ENCODE measurements around the gene ATP6V0B. TPM values are rescaled to one million over a fixed set of nuclear protein-coding genes. Genes with fewer than 3 reads are reported as not detected.

Gene ATP6V0B
- total RNA-seq, 2 donors from 2014 or later = 108 to 154 TPM

- no peak overlapping the region for H3K27ac ChIP-seq
- no peaks in the 10 kb centered on the region for H3K36me3 ChIP-seq
- no peaks in the 10 kb centered on the region for H3K27me3 ChIP-seq
- no peak overlapping the region for H3K4me3 ChIP-seq
- peaks cover 0 to 5% of the 10 kb centered on the region in 2 donors for H3K4me1 ChIP-seq
- TF ChIP-seq CTCF (IDR thresholded peaks at IDR 0.05) = no peak
- DNase-seq (ENCODE audit: low spot score) = no peak
- H3K9me3 ChIP-seq = no peaks in the 10 kb centered on the region
These were observed 47.0 kb downstream of the ATP6V0B start for GRCh38 chr1:44021581-44022321.

- Histone ChIP-seq H3K4me3 (no peak overlapping the region), H3K4me1 (peaks cover 0 to 11% of the 10 kb centered on the region in 2 donors), H3K36me3 (no peaks in the 10 kb centered on the region), H3K9me3 (no peaks in the 10 kb centered on the region), H3K27ac (no peak overlapping the region), H3K27me3 (no peaks in the 10 kb centered on the region)
- no peak for DNase-seq (ENCODE audit: low spot score)
- no peak for TF ChIP-seq CTCF (IDR thresholded peaks at IDR 0.05)
These were observed 49.5 kb downstream of the ATP6V0B start for GRCh38 chr1:44024031-44024902.

GRCh38 chr1:44024903-44025525, 50.3 kb downstream of the ATP6V0B start:
- Histone ChIP-seq H3K27ac (no peak overlapping the region), H3K27me3 (no peaks in the 10 kb centered on the region), H3K36me3 (no peaks in the 10 kb centered on the region), H3K4me1 (peaks cover 0 to 15% of the 10 kb centered on the region in 2 donors), H3K4me3 (no peak overlapping the region), H3K9me3 (no peaks in the 10 kb centered on the region)
- TF ChIP-seq CTCF (IDR thresholded peaks at IDR 0.05) = no peak
- no peak for DNase-seq (ENCODE audit: low spot score)

- H3K27me3 ChIP-seq = no peaks in the 10 kb centered on the region
These were observed 51.1 kb downstream of the ATP6V0B start for GRCh38 chr1:44025816-44026215.

GRCh38 chr1:44027320-44027719, 52.6 kb downstream of the ATP6V0B start:
- Histone ChIP-seq H3K27ac (no peak overlapping the region), H3K4me3 (no peak overlapping the region), H3K36me3 (no peaks in the 10 kb centered on the region), H3K4me1 (peaks cover 0 to 23% of the 10 kb centered on the region in 2 donors), H3K27me3 (no peaks in the 10 kb centered on the region), H3K9me3 (no peaks in the 10 kb centered on the region)
- no peak for TF ChIP-seq CTCF (IDR thresholded peaks at IDR 0.05)
- DNase-seq (ENCODE audit: low spot score) = no peak

More at GRCh38 chr1:44025816-44026215, 51.1 kb downstream of the ATP6V0B start:
- H3K4me3 ChIP-seq = no peak overlapping the region
- DNase-seq (ENCODE audit: low spot score) = no peak
- H3K36me3 ChIP-seq = no peaks in the 10 kb centered on the region
- no peak for TF ChIP-seq CTCF (IDR thresholded peaks at IDR 0.05)
- no peak overlapping the region for H3K27ac ChIP-seq
- H3K4me1 ChIP-seq = peaks cover 0 to 19% of the 10 kb centered on the region in 2 donors
- H3K9me3 ChIP-seq = no peaks in the 10 kb centered on the region

Other genes starting within 250 kb of the ATP6V0B start
- gene ARTN, start 41.2 kb upstream of the ATP6V0B start, total RNA-seq = under 1 TPM in 1 of 2 donors, not detected in 1; 0.75 TPM
- gene IPO13, start 28.0 kb upstream of the ATP6V0B start, total RNA-seq = 10 to 100 TPM; 25.9 to 28.1 TPM
- gene DPH2, start 5.0 kb upstream of the ATP6V0B start, total RNA-seq = 10 to 100 TPM; 20.5 to 23.0 TPM
- gene B4GALT2, start 4.2 kb downstream of the ATP6V0B start, total RNA-seq = 10 to 100 TPM; 33.0 to 48.5 TPM
- 1 to 10 TPM; 1.6 to 2.0 TPM for gene CCDC24, start 16.6 kb downstream of the ATP6V0B start, total RNA-seq
- 1 to 10 TPM; 1.0 to 1.6 TPM for gene SLC6A9, start 56.5 kb downstream of the ATP6V0B start, total RNA-seq
- gene KLF17, start 143.9 kb downstream of the ATP6V0B start, total RNA-seq = not detected
- gene KLF18, start 166.7 kb downstream of the ATP6V0B start, total RNA-seq = not detected
- 10 to 100 TPM; 23.0 to 32.1 TPM for gene DMAP1, start 238.5 kb downstream of the ATP6V0B start, total RNA-seq

All from right atrium auricular region (tissue), 2 donors.